Vagina (tissue), 2 donors: ENCODE measurements around the gene SIRPA.

Experiments used
- CTCF ChIP-seq, 3 experiments: fragments of 450-650 bp in 2 of 3; fragments of 200-600 bp in 1 of 3; sonication (generic) in 1 of 3; IDR thresholded peaks; one replicate each; pipeline ENCODE4 v1.5.1; 2017 to 2019; ENCODE audit warnings: antibody characterized with exemption in 3 of 3, mild to moderate bottlenecking in 2 of 3, moderate library complexity in 2 of 3
- POLR2AphosphoS5 ChIP-seq, 2 donors: sonication (generic); formaldehyde crosslinking; IDR thresholded peaks; one replicate each; pipeline ENCODE4 v1.9.0; 2017; ENCODE audit warnings: antibody characterized with exemption in 2 of 2, mild to moderate bottlenecking in 2 of 2, low read depth in 1 of 2; ENCODE audit not compliant: insufficient read depth in 1 of 2

GRCh38 chr20:1909097-1909496 is 13.9 kb downstream of the SIRPA start:
- no peak for TF ChIP-seq CTCF (IDR thresholded peaks at IDR 0.05)
- no peak for TF ChIP-seq POLR2AphosphoS5 (IDR thresholded peaks at IDR 0.05; ENCODE audit: insufficient read depth in 1 of 2, low read depth in 1 of 2)
